ENCODE measurements around the gene EPB41L2.
"Not testable (repeated sequence)": the region's sequence is repeated elsewhere in the genome, so short reads cannot be mapped to it uniquely, and the experiment has no call there.

The EPB41L2 gene

GRCh38 chr6:131036143-131036542 is 26.9 kb downstream of the EPB41L2 start:
- DNase-seq (ENCODE audit: low spot score): no peak

GRCh38 chr6:131035582-131035981 is 27.5 kb downstream of the EPB41L2 start:
- no peak for DNase-seq (ENCODE audit: low spot score)

DNA sequence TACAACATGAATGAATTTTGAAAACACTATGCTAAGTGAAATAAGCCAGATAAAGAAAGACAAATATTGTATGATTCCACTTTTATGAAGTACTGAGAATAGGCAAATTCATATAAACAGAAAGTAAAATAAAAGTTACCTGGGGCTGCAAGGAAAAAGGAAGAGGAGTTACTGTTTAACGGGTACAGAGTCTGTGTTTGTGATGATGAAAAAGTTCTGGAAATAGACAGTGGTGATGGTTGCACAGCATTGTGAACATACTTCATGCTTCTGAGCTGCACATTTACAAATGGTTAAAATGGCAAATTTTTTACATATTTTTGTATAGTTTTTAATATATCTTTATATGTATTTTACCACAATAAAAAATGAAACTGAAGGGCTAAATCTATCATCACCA is 29.4 kb downstream of the EPB41L2 start:
- DNase-seq (ENCODE audit: low spot score): no peak

DNA sequence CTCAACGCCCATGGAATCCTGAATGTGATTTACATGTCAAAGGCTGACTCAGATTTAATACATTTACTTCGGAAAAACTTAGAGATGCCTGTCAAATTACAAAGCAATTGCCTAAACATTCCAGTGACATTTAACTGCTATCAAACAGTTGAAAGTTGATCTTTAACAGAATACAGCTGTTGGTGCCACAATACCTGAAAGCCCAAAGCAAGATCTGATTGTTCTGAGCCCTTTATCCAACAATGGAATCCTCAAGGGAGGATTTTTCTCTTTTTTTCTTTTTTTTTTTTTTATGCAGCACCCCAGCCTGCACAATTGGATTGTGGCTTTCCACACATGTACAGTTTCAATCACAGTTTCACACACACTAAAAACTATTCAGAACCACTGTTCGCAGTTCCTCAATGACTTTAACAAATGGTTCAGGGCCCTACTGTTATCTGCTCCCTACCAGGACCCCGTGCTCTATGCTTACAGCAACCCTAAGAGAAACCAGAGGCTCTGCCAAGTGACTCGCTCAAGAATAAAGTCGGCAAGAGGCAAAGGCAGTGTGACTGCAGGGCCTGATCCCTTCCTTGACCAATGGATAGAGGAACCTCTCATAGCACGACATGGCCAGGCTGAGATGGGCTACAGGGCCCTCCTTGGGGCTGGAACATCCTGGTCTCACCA is 33.3 kb downstream of the EPB41L2 start:
- DNase-seq (ENCODE audit: low spot score): peak; percentile 71

DNA sequence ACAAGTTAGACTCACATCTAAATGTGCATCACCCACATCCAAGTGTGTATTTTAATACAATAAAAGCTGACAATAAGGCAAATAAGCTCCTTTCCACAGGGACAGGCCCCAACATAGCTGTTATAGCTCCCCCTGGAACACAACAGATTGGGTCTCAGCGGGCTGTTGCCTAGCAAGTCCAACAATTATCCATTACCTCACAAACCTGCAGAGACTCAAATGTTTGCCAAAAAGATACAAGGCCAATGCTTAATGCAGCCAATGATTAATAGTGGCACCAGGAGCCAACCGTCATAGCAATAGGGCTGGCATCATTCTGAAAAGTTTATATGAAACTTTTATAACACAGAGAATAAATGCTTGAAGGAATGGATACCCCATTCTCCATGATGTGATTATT is 35.7 kb downstream of the EPB41L2 start:
- no peak for DNase-seq (ENCODE audit: low spot score)

GRCh38 chr6:131026243-131026642 is 36.8 kb downstream of the EPB41L2 start:
- DNase-seq (ENCODE audit: low spot score): no peak

- DNase-seq (ENCODE audit: low spot score): no peak
These were observed 38.5 kb downstream of the EPB41L2 start for GRCh38 chr6:131024565-131024964.

- DNase-seq (ENCODE audit: low spot score): no peak
These were observed 39.1 kb downstream of the EPB41L2 start for GRCh38 chr6:131023834-131024504.

GRCh38 chr6:131022691-131023090 is 40.4 kb downstream of the EPB41L2 start:
- DNase-seq (ENCODE audit: low spot score): no peak

GRCh38 chr6:131017962-131018361 is 45.1 kb downstream of the EPB41L2 start:
- DNase-seq (ENCODE audit: low spot score): no peak

DNA sequence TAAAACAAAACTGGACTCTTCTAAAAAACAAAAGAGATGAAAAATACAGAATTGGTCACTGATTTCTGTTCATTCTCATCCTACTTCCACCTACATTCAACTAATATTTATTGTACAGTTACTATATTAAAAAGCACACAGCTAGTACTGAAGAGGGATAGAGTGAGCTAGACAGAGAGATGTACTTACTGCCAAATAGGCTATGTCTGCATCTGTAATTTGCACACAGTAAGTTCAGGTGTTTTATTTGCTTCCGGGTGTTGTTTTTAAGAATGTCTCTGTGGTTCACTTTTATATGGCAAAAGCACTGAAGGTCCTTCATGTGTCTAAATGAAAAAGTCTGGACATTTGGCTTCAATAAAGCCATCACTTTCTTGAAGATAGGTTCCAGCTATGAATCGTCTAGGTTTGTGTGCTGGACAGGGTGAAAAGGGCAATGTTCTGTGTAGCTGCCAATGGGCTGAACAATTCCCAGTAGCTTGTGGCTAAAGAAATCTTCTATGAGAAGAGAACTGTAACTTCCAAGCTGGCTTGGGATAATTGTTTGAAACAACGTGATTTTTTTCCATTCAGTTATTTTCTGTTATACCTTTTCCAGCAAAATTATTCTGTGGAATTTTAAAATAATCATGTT is 47.3 kb downstream of the EPB41L2 start:
- no peak for DNase-seq (ENCODE audit: low spot score)

DNA sequence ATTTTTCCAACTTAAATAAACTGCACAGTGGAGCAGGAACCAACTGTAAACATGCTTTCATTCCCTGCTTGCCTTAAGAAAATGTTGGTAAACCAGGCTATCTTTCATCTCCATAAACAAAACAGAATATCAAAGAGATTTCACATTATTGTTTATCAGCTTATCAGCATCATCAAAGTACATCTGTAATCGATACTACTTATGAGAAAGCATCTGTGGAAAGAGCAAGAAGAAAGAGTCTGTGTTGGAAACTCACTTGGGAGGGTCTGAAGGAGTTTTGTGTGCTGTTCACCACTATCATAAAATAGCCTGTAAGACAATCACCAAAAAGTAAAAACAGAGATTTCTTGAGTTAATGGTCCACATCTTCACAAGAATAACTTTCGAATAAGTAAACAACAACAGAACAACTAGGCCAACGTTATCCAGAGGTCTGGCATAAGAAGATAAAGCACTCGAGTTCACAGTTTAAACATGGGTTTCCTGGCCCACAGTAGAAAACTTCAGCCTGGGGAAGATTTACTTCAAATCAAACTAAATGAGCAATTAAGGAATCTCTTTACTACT is 47.9 kb downstream of the EPB41L2 start:
- no peak for DNase-seq (ENCODE audit: low spot score)

GRCh38 chr6:131014080-131014776 is 48.8 kb downstream of the EPB41L2 start:
- peak; percentile 58 for DNase-seq (ENCODE audit: low spot score)

- no peak for DNase-seq (ENCODE audit: low spot score)
These were observed 49.5 kb downstream of the EPB41L2 start for GRCh38 chr6:131013495-131013894.

DNA sequence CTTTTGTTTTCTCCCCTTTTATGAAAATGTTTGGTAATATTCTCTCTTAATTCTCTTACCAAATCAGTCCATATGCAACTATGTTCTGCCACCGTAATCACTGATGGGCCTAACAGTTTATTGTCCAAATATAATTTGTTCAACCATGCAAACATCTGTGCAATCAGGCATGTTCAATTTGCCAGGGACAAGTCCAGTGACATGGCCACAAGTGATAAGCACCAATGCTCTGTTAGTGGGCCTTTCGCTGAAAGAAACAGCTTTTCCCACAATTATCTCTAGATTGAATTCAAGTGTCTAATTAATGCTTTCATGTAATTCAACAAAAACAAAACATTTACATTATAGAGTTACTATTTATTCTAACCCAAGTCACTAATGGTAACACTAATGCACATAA is 53.3 kb downstream of the EPB41L2 start:
- no peak for DNase-seq (ENCODE audit: low spot score)

- not testable (repeated sequence) for DNase-seq (ENCODE audit: low spot score)
These were observed 54.1 kb downstream of the EPB41L2 start for GRCh38 chr6:131008965-131009364.

- not testable (repeated sequence) for DNase-seq (ENCODE audit: low spot score)
These were observed 55.1 kb downstream of the EPB41L2 start for GRCh38 chr6:131007964-131008363.

DNA sequence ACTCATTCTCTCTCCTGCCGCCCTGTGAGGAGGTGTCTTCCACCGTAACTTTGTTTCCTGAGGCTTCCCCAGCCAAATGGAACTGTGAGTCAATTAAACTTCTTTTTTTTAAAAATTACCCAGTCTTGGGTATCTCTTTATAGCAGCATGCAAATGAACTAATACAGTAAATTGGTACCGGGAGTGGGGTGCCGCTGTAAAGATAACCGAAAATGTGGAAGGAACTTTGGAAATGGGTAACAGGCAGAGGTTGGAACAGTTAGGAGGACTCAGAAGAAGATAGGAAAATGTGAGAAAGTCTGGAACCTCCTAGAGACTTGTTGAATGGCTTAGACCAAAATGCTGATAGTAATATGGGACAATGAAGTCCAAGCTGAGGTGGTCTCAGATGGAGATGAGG is 55.8 kb downstream of the EPB41L2 start:
- no peak for DNase-seq (ENCODE audit: low spot score)

DNA sequence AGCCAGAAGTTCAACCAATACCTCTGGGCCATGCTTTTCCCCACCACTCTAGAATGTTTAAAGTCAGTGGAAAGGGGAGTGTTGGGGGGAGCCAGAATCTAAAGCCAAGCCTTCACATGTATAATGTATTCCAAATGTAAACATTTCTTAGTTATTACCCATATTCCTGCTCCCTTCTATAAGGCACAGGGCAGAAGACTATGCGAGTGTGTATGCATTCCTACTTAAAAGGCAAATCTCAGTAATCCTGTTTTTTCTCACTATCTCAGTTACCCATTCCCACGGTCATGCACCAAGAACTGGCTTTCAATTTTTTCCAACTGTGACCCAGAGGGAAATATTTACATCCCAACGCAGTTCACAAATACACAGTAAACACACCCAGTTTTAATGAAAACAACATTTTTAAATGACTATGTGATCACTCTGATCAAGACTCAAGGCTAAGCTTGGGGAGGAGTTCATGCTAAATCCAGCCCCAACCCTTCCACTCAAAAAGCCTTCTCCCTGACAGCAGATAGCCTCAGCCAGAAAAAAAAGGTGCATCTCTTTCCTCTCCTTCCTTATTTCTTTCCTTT is 57.5 kb downstream of the EPB41L2 start:
- DNase-seq (ENCODE audit: low spot score): no peak

DNA sequence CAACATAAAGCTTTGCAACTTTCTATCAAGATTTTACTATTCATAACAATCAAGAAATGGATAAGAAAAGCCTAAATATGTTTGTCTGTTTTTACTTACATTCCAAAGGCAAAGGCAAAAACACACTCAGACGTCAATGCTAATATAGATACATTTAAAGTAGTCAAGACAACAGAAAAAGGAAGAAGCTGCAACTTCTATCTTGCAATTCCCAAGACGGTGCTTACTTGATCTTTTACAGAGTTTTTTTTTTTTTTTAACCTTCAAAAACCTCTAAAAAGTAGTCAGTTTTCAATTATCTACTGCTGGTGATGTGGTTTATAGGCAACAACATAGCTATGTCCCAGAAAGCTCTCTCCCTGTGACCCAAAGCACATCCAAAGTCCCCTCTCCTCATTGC is 58.1 kb downstream of the EPB41L2 start:
- DNase-seq (ENCODE audit: low spot score): no peak

DNA sequence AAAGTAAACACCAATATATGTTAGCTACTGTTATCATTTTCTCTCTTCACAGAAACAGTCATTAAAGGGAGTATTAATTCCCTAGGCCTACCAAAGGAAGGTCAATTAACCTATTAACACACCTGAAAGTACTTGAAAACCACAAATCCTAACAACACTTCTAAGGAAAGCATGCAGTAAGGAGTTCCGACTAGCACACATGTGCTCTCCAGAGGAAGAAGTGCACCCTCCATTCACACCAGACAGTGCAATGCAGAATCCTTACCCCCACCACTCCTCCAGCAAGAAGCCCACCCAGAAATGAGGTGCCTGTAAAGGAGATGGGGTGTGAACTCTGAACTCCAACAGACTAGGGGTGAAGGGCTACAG is 58.7 kb downstream of the EPB41L2 start:
- no peak for DNase-seq (ENCODE audit: low spot score)
